LNCAP (cell line): ENCODE results near the gene SNTG2.

ENCODE experiments used
- CTCF ChIP-seq: fragments of 450-650 bp; IDR thresholded peaks from 2 replicates; pipeline ENCODE4 v1.5.1; 2017; ENCODE audit warnings: mild to moderate bottlenecking

Gene SNTG2

DNA sequence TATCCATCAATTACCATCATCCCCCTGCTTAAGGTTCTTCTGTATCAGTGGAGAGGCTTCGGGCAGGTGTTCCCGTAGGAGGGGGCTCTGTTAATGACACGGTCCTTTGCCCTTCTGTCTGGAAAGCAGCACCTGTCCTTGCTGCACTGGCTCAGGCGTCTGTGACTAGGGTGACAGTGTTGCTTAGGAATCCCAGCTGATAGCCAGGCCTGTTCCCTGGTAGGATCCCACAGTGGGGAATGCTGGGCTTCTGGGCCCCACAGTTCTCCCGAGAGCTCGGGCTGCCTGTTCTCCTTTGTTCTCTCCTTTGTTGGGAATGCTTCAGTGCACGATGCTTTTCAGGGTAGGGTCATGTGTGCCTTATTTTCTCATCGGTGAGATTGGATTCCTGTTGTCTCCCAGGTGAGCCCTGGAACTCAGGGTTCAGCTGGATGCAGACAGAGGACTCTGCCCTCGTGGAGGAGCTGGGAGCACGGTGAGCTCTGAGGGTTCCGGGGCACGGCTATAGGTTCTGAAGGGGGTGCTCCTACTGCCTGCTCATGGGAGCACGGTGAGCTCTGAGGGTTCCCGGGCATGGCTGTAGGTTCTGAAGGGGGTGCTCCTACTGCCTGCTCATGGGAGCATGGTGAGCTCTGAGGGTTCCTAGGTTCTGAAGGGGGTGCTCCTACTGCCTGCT is 9.6 kb downstream of the SNTG2 start:
- no peak for TF ChIP-seq CTCF

DNA sequence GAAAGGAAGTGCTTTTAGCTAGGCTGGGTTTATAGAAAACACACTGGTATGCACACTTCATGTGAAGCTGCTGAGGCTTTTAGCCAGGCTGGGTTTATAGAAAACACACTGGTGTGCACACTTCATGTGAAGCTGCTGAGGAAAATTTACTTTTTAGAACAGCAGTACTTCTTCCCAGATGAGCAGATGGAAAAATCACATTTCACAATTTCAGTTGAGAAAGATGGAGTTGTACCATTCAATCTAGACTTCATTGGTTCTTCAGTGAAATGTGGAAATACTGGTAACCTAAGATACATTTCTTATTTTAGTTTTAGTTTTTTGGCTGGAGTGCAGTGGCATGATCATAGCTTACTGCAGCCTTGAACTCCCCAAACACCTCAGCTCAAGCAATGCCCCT is 11.1 kb downstream of the SNTG2 start:
- TF ChIP-seq CTCF = no peak

DNA sequence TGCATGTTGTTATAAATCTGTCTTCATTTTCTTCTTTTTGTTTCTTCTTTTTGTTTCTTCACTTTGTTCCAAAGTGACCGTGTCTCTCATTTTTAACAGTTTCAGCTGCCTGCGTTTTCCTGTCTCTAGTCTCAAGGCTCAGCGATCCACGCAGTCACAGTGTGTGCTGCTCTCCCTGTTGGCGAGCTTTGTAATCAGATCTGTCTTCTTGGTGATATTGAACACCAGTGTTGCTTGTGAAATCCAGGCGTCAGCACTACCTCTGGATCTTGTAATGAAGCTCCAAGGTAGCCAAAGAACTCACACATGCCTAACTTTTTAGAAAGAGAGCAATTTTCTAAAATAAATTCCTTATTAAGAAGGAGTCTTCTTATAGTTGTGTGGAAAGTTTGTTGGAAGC is 13.2 kb downstream of the SNTG2 start:
- no peak for TF ChIP-seq CTCF

DNA sequence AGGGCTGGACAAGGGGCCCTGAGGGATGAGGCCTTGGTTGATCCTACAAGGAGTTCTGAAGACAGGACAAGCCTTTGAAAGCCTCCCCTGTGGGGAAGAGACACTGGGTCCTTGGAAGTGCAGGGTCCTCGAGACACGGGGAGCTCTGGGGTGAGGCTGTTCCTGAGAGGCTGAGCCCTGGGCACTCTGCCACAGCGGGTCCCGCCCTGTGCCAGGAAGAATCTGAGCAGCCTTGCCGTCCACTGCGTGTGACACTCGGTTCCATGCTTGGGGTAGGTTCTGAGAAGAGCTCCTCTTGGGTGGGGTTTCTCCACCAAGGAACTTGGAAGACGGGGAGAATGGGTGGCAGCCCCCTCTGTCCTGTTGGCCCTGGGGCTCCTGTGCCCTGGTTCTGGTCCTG is 13.9 kb downstream of the SNTG2 start:
- no peak for TF ChIP-seq CTCF

- TF ChIP-seq CTCF = no peak
Observed at GRCh38 chr2:965640-966147, 15.0 kb downstream of the SNTG2 start.

GRCh38 chr2:973129-973528 is 22.5 kb downstream of the SNTG2 start:
- no peak for TF ChIP-seq CTCF

DNA sequence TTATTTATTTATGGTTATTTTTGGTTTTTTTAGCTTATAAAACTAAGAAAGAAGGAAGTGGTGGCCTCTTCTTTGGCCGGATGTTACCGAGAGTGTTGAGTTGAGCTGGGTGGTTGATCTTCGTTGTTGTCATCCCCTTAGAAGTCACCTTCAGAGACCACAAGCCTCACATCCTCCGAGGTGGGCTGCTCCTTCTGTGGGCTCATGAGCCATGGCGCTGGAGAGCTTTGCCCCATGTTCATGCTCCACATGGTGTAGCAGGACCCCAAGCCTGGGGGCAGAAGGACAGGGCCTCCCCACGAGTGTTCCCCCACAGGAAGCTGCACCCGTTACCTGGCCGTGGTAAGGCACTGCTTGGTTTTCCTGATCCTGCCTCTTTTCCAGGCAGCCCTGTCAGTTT is 23.4 kb downstream of the SNTG2 start:
- no peak for TF ChIP-seq CTCF

DNA sequence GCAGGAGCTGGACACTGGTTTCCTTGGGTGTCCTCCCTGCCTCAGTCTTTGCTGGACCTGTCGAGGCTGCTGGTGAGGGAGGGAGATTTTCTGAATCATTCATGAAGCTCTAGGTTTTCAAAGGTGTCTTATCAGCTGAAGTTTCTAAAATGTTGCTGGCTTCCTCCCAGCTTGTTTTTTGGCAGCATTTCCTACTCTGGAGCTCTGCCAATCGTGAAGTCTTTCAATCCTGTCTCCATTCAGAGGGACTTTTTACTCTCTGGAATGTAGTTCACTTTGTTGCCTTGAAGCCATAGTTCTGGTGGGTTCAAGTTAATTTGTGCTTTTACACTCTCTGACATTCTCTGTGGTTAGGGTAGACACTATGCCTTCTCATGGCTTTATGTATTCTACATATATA is 23.9 kb downstream of the SNTG2 start:
- TF ChIP-seq CTCF = no peak
